GM06990 (cell line): ENCODE results near the gene DST.

Experiments used
- DNase-seq: peaks from one replicate; pipeline ENCODE4 v3.0.0-alpha.2; 2011; ENCODE audit not compliant: insufficient read length; ENCODE audit errors: extremely low read depth
- H3K27me3 ChIP-seq: replicated peaks from 2 replicates; pipeline ENCODE4 v1.6.0; 2011; ENCODE audit warnings: low read length; ENCODE audit not compliant: control insufficient read depth, insufficient read depth
- H3K36me3 ChIP-seq: 2 replicates; pipeline ENCODE4 v1.5.1; 2011; ENCODE audit warnings: low read length; ENCODE audit not compliant: control insufficient read depth, insufficient read depth
- H3K4me3 ChIP-seq: replicated peaks from 2 replicates; pipeline ENCODE4 v1.5.1; 2011; ENCODE audit warnings: low read depth, mild to moderate bottlenecking, control low read depth, low read length
- TF ChIP-seq, protein P1 (sequence below): IDR thresholded peaks from 2 replicates; pipeline ENCODE4 v1.5.1; 2011; ENCODE audit warnings: low read length, control low read depth, mild to moderate bottlenecking, inconsistent platforms; ENCODE audit not compliant: insufficient read depth, poor library complexity, severe bottlenecking

The DST gene

DNA sequence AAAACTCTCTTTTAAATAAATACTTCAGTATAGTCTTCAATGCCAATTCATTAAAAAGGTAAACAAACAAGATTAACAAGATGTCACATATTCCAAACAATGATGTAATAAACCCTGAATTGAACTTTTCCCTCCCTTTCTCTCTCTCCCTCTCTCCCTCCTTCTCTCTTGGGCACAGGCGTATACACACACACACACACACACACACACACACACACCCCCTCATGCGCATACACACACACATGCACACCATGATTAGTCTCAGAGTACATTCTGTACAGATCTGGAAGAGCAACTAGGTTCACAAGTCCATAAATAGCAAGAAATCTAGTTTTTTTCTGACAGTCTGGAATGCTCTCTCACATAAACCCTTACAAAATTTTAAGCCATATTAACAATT, 128.3 kb downstream of the DST start:
- Histone ChIP-seq H3K4me3 (no peak overlapping the region), H3K36me3 (peaks cover 9% of the 10 kb centered on the region), H3K27me3 (no peaks in the 10 kb centered on the region)
- DNase-seq: no peak
- TF ChIP-seq, protein P1, sequence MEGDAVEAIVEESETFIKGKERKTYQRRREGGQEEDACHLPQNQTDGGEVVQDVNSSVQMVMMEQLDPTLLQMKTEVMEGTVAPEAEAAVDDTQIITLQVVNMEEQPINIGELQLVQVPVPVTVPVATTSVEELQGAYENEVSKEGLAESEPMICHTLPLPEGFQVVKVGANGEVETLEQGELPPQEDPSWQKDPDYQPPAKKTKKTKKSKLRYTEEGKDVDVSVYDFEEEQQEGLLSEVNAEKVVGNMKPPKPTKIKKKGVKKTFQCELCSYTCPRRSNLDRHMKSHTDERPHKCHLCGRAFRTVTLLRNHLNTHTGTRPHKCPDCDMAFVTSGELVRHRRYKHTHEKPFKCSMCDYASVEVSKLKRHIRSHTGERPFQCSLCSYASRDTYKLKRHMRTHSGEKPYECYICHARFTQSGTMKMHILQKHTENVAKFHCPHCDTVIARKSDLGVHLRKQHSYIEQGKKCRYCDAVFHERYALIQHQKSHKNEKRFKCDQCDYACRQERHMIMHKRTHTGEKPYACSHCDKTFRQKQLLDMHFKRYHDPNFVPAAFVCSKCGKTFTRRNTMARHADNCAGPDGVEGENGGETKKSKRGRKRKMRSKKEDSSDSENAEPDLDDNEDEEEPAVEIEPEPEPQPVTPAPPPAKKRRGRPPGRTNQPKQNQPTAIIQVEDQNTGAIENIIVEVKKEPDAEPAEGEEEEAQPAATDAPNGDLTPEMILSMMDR: no peak

DNA sequence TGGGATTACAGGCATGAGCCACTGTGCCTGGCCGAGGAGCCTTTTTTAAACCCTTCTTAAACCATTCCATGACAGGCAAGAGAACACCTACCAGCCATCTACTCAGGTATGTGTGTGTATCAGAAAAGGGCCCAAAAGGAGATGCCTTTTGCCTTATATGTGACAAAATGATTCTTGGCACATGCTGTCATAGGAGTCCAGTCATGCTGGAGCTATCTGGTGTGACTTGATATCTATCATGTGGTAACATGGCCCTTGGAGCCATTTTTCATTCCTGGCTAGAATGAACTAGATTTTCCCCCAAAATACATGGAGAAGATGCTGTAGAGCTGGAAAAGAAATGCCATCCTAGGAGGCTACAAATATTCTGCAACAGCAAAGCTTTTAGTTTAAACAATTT, 129.1 kb downstream of the DST start:
- no peaks in the 10 kb centered on the region for H3K27me3 ChIP-seq
- no peak for DNase-seq
- peaks cover 9% of the 10 kb centered on the region for H3K36me3 ChIP-seq
- no peak overlapping the region for H3K4me3 ChIP-seq
- TF ChIP-seq, protein P1: no peak

- no peak for DNase-seq
- Histone ChIP-seq H3K27me3 (no peaks in the 10 kb centered on the region), H3K36me3 (peaks cover 11% of the 10 kb centered on the region), H3K4me3 (no peak overlapping the region)
- TF ChIP-seq, protein P1: no peak
Measured at GRCh38 chr6:56511591-56511990, 131.1 kb downstream of the DST start.

GRCh38 chr6:56510984-56511531, 131.6 kb downstream of the DST start:
- Histone ChIP-seq H3K36me3 (peaks cover 11% of the 10 kb centered on the region), H3K27me3 (no peaks in the 10 kb centered on the region), H3K4me3 (no peak overlapping the region)
- TF ChIP-seq, protein P1: no peak
- no peak for DNase-seq

- H3K4me3 ChIP-seq: no peak overlapping the region
- H3K36me3 ChIP-seq: peaks cover 11% of the 10 kb centered on the region
- no peaks in the 10 kb centered on the region for H3K27me3 ChIP-seq
- TF ChIP-seq, protein P1: no peak
- DNase-seq: no peak
Measured at GRCh38 chr6:56509031-56509430, 133.7 kb downstream of the DST start.

GRCh38 chr6:56507517-56507916, 135.2 kb downstream of the DST start:
- Histone ChIP-seq H3K4me3 (no peak overlapping the region), H3K36me3 (peaks cover 11% of the 10 kb centered on the region), H3K27me3 (no peaks in the 10 kb centered on the region)
- DNase-seq: no peak
- TF ChIP-seq, protein P1: no peak
